B cell (primary cell): ENCODE data around the gene HECTD2. TPM values are rescaled to one million over a fixed set of nuclear protein-coding genes. Genes with fewer than 3 reads are reported as not detected.

Experiments
- ATAC-seq: fragments of 200-7000 bp; cut with Tn5 transposase; one replicate; pipeline ENCODE4 v1.10.0; 2021; ENCODE audit warnings: low read depth, mild to moderate bottlenecking, moderate number of reproducible peaks, moderate library complexity
- CTCF ChIA-PET: fragments of 350-600 bp; sonication (Branson Sonifier 250); formaldehyde crosslinking; loops from one replicate; lab custom pipeline; 2021; ENCODE audit warnings: antibody characterized with exemption, inconsistent platforms; lab: Charles Lee
- POLR2A ChIA-PET: fragments of 350-600 bp; sonication (Branson Sonifier 250); formaldehyde crosslinking; loops from one replicate; lab custom pipeline; 2021; ENCODE audit warnings: antibody characterized with exemption; lab: Charles Lee
- DNase-seq: peaks from one replicate; pipeline ENCODE4 v3.0.0; 2013
- H2AFZ ChIP-seq: 2 replicates; pipeline ENCODE4 v1.6.1; 2012; ENCODE audit warnings: mild to moderate bottlenecking, low read depth, low read length; ENCODE audit not compliant: insufficient read depth, poor library complexity, severe bottlenecking
- H3K27ac ChIP-seq, 2 donors: 1 replicate in 1 of 2; 2 replicates in 1 of 2; pipeline ENCODE4 v1.5.1; 2012 to 2013; ENCODE audit warnings: low read length in 2 of 2, mild to moderate bottlenecking in 2 of 2, moderate library complexity in 1 of 2
- H3K27me3 ChIP-seq, 4 experiments: fragments of 200-600 bp in 1 of 4; sonication (generic) in 1 of 4; replicated peaks in 1 of 4; 1 replicate in 2 of 4; 2 replicates in 2 of 4; pipeline versions ENCODE4 v1.6.1 to v1.7.0; 2013 to 2016; ENCODE audit warnings: low read length in 3 of 4, mild to moderate bottlenecking in 2 of 4, mixed read lengths in 1 of 4, moderate library complexity in 1 of 4; ENCODE audit not compliant: insufficient read depth in 4 of 4, control insufficient read depth in 3 of 4; ENCODE audit errors: control extremely low read depth in 1 of 4
- H3K36me3 ChIP-seq, 2 experiments: replicated peaks in 1 of 2; 1 replicate in 1 of 2; 2 replicates in 1 of 2; pipeline versions ENCODE4 v1.6.1 to v1.7.1; 2013; ENCODE audit warnings: low read length in 1 of 2; ENCODE audit not compliant: insufficient read depth in 2 of 2, control insufficient read depth in 1 of 2; ENCODE audit errors: control extremely low read depth in 1 of 2, extremely low read depth in 1 of 2
- H3K4me1 ChIP-seq, 2 donors: fragments of 200-600 bp in 1 of 2; sonication (generic) in 1 of 2; 1 replicate in 1 of 2; 2 replicates in 1 of 2; pipeline versions ENCODE4 v1.5.1 to v1.6.1; 2013 to 2017; ENCODE audit warnings: low read length in 2 of 2; ENCODE audit not compliant: control insufficient read depth in 2 of 2, insufficient read depth in 2 of 2
- H3K4me2 ChIP-seq: replicated peaks from 2 replicates; pipeline ENCODE3; 2012; ENCODE audit warnings: mild to moderate bottlenecking, low read depth, low read length; ENCODE audit not compliant: poor library complexity, severe bottlenecking
- H3K4me3 ChIP-seq, 5 experiments: fragments of 200-600 bp in 1 of 5; sonication (generic) in 1 of 5; 1 replicate in 3 of 5; 2 replicates in 2 of 5; pipeline versions ENCODE4 v1.5.1 to v1.7.0; 2011 to 2016; ENCODE audit warnings: low read length in 4 of 5, mild to moderate bottlenecking in 4 of 5, low read depth in 2 of 5, control low read depth in 1 of 5, moderate library complexity in 1 of 5; ENCODE audit not compliant: insufficient read depth in 1 of 5; ENCODE audit errors: control extremely low read depth in 1 of 5, extremely low read depth in 1 of 5
- H3K79me2 ChIP-seq: fragments of 200-600 bp; sonication (generic); one replicate; pipeline ENCODE4 v1.6.0; 2016; ENCODE audit warnings: low read length; ENCODE audit not compliant: control insufficient read depth, insufficient read depth
- H3K9ac ChIP-seq: fragments of 200-600 bp; sonication (generic); 2 replicates; pipeline ENCODE4 v1.6.1; 2017; ENCODE audit warnings: mild to moderate bottlenecking, low read length, moderate library complexity
- H3K9me3 ChIP-seq, 3 donors: one replicate each; pipeline versions ENCODE4 v1.6.1 to v1.7.1; 2013; ENCODE audit warnings: low read length in 2 of 3; ENCODE audit not compliant: control insufficient read depth in 2 of 3, insufficient read depth in 1 of 3; ENCODE audit errors: control extremely low read depth in 1 of 3
- H4K20me1 ChIP-seq: 2 replicates; pipeline ENCODE4 v1.6.0; 2012; ENCODE audit warnings: mild to moderate bottlenecking, low read length; ENCODE audit not compliant: insufficient read depth, control insufficient read depth, poor library complexity, severe bottlenecking
- H3K27ac Mint-ChIP-seq: one replicate; pipeline ENCODE4 v1.8.0; 2021; ENCODE audit warnings: mixed read lengths
- H3K27me3 Mint-ChIP-seq: one replicate; pipeline ENCODE4 v1.8.0; 2021; ENCODE audit warnings: mixed read lengths
- H3K4me1 Mint-ChIP-seq: one replicate; pipeline ENCODE4 v1.8.0; 2021; ENCODE audit warnings: mixed read lengths
- H3K4me3 Mint-ChIP-seq: one replicate; pipeline ENCODE4 v1.8.0; 2021; ENCODE audit warnings: mixed read lengths
- H3K9me3 Mint-ChIP-seq: one replicate; pipeline ENCODE4 v1.8.0; 2022; ENCODE audit warnings: mixed read lengths; ENCODE audit not compliant: insufficient read depth
- CTCF ChIP-seq: fragments of 200-600 bp; IDR thresholded peaks from one replicate; pipeline ENCODE4 v1.8.0; 2022; ENCODE audit warnings: antibody characterized with exemption, mild to moderate bottlenecking
- EZH2 ChIP-seq: IDR thresholded peaks from 2 replicates; pipeline ENCODE4 v1.6.1; 2012; ENCODE audit warnings: borderline replicate concordance, low read depth, mild to moderate bottlenecking, moderate library complexity, low read length; ENCODE audit not compliant: insufficient read depth, poor library complexity, severe bottlenecking
- WGBS: methylation state at CpG from one replicate; pipeline ENCODE4 v1.1.5; 2013; ENCODE audit warnings: missing lambda C conversion rate; ENCODE audit not compliant: insufficient coverage; 5-methylcytosine and 5-hydroxymethylcytosine counted together
- intact Hi-C: fragments of 100-400 bp; cut with micrococcal nuclease; formaldehyde crosslinking; loops from one replicate; pipeline ENCODE4 v1.10.0; 2022
- polyA plus RNA-seq: library from polyadenylated mRNA; depleted of rRNA; stranded (reverse); fragments of >200 nt; gene quantifications from 2 replicates; pipeline ENCODE4 v1.2.3, GENCODE V29; 2012
- total RNA-seq, 2 donors: library from RNA; stranded (reverse); fragments of 120-200 nt in 1 of 2; gene quantifications; 1 replicate in 1 of 2; 2 replicates in 1 of 2; pipeline versions ENCODE4 v1.2.3 to v1.2.4, GENCODE V29; 2013 to 2022

The HECTD2 gene
- total and polyA plus RNA-seq, 2 donors (not counting 1 experiment from before 2014, with no cell fraction given) = 2.9 to 7.9 TPM

GRCh38 chr10:91520661-91521060, 110.5 kb downstream of the HECTD2 start:
- no peak overlapping the region for H3K4me3 Mint-ChIP-seq
- no peak overlapping the region for H3K27ac Mint-ChIP-seq
- H3K4me3 ChIP-seq = no peak overlapping the region
- H3K9ac ChIP-seq = no peak overlapping the region
- H4K20me1 ChIP-seq = no peaks in the 10 kb centered on the region
- H3K9me3 Mint-ChIP-seq = no peaks in the 10 kb centered on the region
- 45% methylated on average over 1 of the region's 1 CpG for WGBS
- ATAC-seq (no peak), DNase-seq (no peak)
- TF ChIP-seq CTCF (no peak), EZH2 (no peak)
- no peaks in the 10 kb centered on the region for H3K4me1 Mint-ChIP-seq
- H2AFZ ChIP-seq = no peak overlapping the region
- no peaks in the 10 kb centered on the region for H3K79me2 ChIP-seq
- no peak overlapping the region for H3K4me2 ChIP-seq
- intact Hi-C loops = no loop called here
- H3K4me1 ChIP-seq = no peaks in the 10 kb centered on the region
- no peaks in the 10 kb centered on the region for H3K36me3 ChIP-seq
- ChIA-PET POLR2A (no interaction called here), CTCF (no interaction called here)
- no peaks in the 10 kb centered on the region for H3K27me3 ChIP-seq
- no peak overlapping the region for H3K27ac ChIP-seq
- no peaks in the 10 kb centered on the region for H3K9me3 ChIP-seq
- H3K27me3 Mint-ChIP-seq = peaks cover 6% of the 10 kb centered on the region

GRCh38 chr10:91521439-91521838, 111.3 kb downstream of the HECTD2 start:
- ChIA-PET POLR2A (no interaction called here), CTCF (no interaction called here)
- Mint-ChIP-seq H3K4me3 (no peak overlapping the region), H3K27me3 (peaks cover 9% of the 10 kb centered on the region), H3K4me1 (no peaks in the 10 kb centered on the region), H3K27ac (no peak overlapping the region), H3K9me3 (no peaks in the 10 kb centered on the region)
- Histone ChIP-seq H3K9me3 (no peaks in the 10 kb centered on the region), H3K27me3 (no peaks in the 10 kb centered on the region), H3K4me2 (no peak overlapping the region), H3K79me2 (no peaks in the 10 kb centered on the region), H3K27ac (no peak overlapping the region), H2AFZ (no peak overlapping the region), H3K9ac (no peak overlapping the region), H3K4me1 (no peaks in the 10 kb centered on the region), H3K4me3 (no peak overlapping the region), H3K36me3 (no peaks in the 10 kb centered on the region), H4K20me1 (no peaks in the 10 kb centered on the region)
- intact Hi-C loops = no loop called here
- TF ChIP-seq CTCF (no peak), EZH2 (no peak)
- WGBS = 71% methylated on average over 1 of the region's 1 CpG
- ATAC-seq = no peak
- no peak for DNase-seq
